ENCODE measurements around the gene OR2W3. TPM values are rescaled to one million over a fixed set of nuclear protein-coding genes. Genes with fewer than 3 reads are reported as not detected.

OR2W3 gene
- total RNA-seq, 1 donor from 2014 or later, result 1.6 TPM

- no peak for DNase-seq
Measured at GRCh38 chr1:247919952-247920351, 24.6 kb downstream of the OR2W3 start, which contains the start of gene OR2T8. Gene OR2T8, plus strand, starts transcription at chr1:247920252. Its CDS starts 766 bp downstream, at chr1:247921018.

GRCh38 chr1:247923941-247924340, 28.6 kb downstream of the OR2W3 start:
- DNase-seq, result no peak

- DNase-seq, result no peak
Measured at GRCh38 chr1:247924868-247925267, 29.5 kb downstream of the OR2W3 start, which contains the start of gene OR2AJ1. Gene OR2AJ1, plus strand, starts transcription at chr1:247924889. Its CDS starts 8,880 bp downstream, at chr1:247933769.

GRCh38 chr1:247933989-247934388, 38.6 kb downstream of the OR2W3 start:
- no peak for DNase-seq

- no peak for DNase-seq
Measured at GRCh38 chr1:247935781-247936180, 40.4 kb downstream of the OR2W3 start.

GRCh38 chr1:247936415-247936814, 41.0 kb downstream of the OR2W3 start:
- no peak for DNase-seq

GRCh38 chr1:247936965-247937734, 41.8 kb downstream of the OR2W3 start:
- DNase-seq, result peak; percentile 69

- no peak for DNase-seq
Measured at GRCh38 chr1:247942624-247943023, 47.2 kb downstream of the OR2W3 start.

Other genes starting within 250 kb of the OR2W3 start
- not detected for gene OR13G1, start 215.8 kb upstream of the OR2W3 start, total RNA-seq
- gene OR6F1, start 178.9 kb upstream of the OR2W3 start, total RNA-seq, result not detected
- not detected for gene OR14K1, start 157.0 kb upstream of the OR2W3 start, total RNA-seq
- gene OR14A2, start 147.4 kb upstream of the OR2W3 start, total RNA-seq, result not detected
- not detected for gene OR1C1, start 135.0 kb upstream of the OR2W3 start, total RNA-seq
- gene OR14A16, start 71.5 kb upstream of the OR2W3 start, total RNA-seq, result not detected
- gene OR11L1, start 53.7 kb upstream of the OR2W3 start, total RNA-seq, result not detected
- gene TRIM58, start 38.4 kb upstream of the OR2W3 start, total RNA-seq, result 3.1 TPM
- not detected for gene OR2T8, start 24.7 kb downstream of the OR2W3 start, total RNA-seq
- gene OR2AJ1, start 29.3 kb downstream of the OR2W3 start, total RNA-seq, result 0.16 TPM
- gene OR2L8, start 53.3 kb downstream of the OR2W3 start, total RNA-seq, result 2.8 TPM
- 0.78 TPM for gene OR2AK2, start 69.6 kb downstream of the OR2W3 start, total RNA-seq
- gene OR2L5, start 118.1 kb downstream of the OR2W3 start, total RNA-seq, result 0.62 TPM
- 1.4 TPM for gene OR2L2, start 134.5 kb downstream of the OR2W3 start, total RNA-seq
- 1.2 TPM for gene OR2L3, start 151.2 kb downstream of the OR2W3 start, total RNA-seq
- 3.4 TPM for gene OR2L13, start 199.6 kb downstream of the OR2W3 start, total RNA-seq
- gene OR2M5, start 249.6 kb downstream of the OR2W3 start, total RNA-seq, result not detected

Data from occipital lobe (tissue), 2 donors.